ENCODE data around the gene ANKRD39. TPM values are rescaled to one million over a fixed set of nuclear protein-coding genes. Genes with fewer than 3 reads are reported as not detected.

ANKRD39 gene
- total RNA-seq, 1 donor from 2014 or later: 15.9 TPM

DNA sequence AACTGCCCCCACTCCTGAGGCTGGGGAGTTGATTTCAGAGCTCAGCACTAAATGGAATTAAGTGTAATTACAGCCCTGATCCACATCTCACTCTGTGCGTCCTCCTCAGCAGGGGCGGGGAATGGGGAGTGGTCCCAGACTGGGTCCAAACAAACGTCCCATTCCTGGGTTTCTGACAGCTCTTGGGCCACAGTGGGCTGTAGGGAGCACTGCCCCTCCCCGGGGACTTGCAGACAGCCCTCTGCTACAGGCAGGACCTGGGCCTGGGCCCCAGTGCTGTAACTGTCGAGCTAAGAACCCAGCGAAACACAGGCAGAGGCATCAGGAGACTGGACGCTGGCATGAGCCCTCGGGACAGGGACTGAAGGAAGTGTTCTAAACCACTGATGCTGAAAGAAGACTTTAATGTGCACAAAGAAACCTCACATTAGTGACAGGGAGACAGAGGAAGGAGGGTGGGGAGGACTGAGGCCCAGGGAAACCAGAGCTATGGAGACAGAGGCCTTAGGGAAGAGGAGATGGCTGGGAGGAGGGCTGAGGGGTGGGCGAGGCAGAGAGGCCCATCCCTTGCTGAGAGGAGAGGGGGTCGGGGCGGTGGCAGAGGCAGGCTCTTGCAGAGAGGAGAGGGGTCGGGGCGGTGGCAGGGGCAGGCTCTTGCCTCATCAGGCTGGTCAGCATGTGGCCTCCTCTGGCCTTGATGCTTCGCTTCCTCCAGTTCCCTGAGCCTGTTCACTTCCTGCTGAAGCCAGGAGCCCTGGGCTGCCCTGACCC lies 17.9 kb upstream of the ANKRD39 start:
- DNase-seq (ENCODE audit: low spot score): no peak
- no peak for ATAC-seq
- intact Hi-C loops (cut with DNase I): no loop called here

DNA sequence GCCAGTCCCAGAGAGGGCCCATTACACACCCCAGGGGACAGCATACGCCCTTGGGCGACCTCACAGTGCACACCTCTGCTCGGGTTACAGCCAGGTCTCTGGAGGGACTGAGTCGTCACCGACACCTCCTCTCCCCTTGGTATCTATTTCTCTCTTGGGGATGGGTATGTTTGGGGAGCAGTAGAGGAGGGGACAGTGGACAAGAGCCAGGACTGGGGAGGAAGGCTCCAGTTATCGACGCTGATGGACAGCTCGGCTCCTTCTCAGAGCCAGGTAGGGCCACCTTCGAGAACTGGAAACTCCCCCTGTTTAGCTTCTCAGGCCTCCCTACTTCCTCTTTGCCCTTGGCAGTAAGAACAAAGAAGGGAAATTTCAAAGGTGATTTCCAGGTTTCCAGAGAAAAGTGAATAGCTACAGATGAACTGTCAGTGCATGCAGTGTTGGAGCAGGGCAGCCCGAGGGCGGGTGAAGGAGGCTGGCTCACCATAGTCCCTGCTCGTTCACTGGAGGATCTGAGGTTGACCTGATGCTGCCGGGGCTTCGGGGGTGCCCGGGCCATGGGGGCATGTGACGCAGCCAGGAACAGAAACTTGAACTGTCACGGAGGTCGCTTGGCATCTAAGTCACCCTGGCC lies 16.5 kb upstream of the ANKRD39 start:
- intact Hi-C loops (cut with DNase I): no loop called here
- no peak for DNase-seq (ENCODE audit: low spot score)
- ATAC-seq: no peak

DNA sequence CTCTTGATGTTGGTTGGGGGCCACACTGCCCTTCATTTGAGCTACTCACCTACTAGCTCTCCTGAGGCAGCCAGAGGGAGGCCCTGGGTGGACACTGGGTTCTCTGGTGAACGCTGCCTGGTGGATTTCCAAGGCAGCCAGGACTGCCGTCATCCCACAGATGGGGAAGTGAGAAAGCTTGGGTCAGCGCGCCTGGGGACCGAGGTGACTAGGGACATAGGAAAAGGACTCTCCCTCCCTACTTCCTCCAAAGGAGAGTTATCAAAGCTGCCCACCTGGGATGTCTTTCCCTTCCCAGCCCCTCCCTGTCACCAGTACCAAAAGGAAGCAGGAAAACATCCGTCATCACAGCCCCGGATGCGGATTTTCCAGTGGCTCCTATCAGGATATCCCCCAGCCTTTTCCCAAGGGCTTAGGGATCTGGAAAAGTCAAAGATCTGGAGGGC lies 15.9 kb upstream of the ANKRD39 start:
- ATAC-seq (no peak), DNase-seq (ENCODE audit: low spot score) (peak; percentile 73)
- intact Hi-C loops (cut with DNase I): no loop called here

DNA sequence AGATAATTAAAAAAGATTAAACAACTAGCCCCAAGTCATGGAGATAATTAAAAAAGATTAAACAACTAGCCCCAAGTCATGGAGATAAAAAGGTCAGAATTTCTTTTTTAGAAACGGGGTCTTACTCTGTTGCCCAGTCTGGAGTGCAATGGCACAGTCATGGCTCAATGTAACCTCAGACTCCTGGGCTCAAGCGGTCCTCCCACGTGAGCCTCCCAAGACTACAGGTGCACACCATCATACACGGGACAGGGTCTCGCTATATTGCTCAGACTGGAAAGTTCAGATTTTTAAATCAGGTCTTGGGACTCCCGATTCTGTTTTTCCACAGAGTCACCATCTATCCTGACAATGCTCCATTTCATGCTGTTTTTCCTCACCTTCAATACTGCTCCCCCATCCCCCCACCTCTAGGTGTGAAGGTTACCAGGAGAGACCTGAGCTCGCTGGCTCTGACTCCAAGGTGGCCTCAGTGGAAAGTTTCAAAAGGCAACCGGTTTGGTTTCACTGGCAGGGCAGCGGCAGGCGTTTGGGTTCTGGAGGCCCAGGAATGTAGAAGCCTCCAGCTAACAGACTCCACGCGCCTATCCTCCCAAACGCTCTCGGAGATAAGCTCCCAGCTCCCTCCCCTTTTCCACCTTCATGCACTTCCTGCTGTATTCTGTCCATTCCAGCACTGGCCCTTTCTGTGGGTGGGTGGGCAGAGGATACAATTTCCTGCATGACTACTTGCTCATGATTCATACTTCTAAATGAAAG lies 15.0 kb upstream of the ANKRD39 start:
- DNase-seq (ENCODE audit: low spot score): no peak
- intact Hi-C loops (cut with DNase I): no loop called here
- ATAC-seq: no peak

DNA sequence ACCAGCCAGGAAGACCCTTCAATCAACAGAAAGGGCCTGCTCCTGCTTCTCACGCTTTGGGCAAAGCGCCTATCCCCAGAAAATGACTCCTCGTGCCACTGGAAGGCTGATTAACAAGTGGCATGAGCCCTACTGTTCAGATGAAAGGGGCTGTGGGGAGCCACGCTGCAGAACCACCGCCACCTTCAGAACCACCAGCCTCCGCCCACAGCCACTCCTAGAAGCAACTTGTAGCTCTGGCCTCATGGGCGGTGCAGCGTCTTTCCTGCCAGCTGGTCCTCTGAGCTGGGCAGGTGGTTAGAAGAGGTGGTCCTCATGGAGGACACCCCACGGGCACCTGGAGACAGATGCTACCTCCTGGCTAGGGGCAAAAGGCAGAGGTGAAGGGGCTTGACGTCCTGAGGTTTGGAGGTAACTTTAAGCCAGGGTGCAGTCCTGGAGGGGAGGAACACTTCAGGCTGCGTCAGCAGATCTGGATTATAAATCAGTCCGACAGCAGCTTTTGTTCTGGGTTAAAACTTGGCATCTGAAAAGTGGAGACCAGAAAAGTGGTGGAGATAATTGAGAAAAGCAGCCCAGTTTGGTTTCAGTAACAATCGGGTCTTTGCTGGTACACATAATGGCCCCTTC lies 12.9 kb upstream of the ANKRD39 start:
- intact Hi-C loops (cut with DNase I): no loop called here
- ATAC-seq (peak; percentile 27), DNase-seq (ENCODE audit: low spot score) (no peak)

DNA sequence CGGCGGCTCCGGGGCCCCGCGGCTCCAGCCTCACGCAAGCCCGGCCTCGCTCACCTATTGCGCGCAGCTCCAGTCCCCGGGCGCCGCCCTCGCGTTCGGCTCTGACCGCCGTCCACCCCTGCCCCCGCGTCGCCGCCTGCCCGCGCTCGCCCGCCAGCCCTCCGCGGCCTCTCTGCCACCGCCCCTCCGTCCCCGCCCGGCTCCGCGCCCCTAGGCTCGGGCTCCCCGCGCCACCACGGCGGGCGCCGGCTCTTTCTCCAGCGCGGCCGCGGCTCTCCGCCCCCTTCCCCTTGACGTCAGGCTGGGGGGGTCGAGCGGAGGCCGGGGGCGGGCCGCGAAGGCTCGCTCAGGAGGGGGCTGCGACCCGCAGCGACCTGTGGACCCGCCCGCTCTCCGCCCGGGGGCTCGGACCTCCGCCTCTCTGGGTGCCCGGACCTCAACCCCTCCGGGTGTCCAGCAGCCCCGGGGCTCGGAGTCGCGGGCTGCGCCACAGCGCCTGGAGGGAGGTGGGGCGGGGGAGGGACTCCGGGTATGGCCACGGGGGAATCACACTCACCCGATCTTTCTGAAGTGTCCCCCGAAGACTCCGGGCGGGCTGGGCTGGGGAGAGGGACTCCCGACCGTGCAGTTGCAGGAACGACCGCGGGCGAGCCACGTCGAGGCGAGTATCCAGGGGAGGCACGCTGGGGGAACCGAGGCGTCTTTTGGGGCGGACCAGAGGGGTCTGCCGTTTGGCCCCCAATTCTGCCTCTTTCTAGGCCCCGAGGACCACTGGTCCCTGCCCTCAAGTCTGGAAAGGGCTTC lies 12.2 kb upstream of the ANKRD39 start, which contains the start of gene SEMA4C:
SEMA4C (minus strand) TSS at position 259 of the 804 bp plus-strand sequence. CDS start 2,194 bp downstream, outside the sequence.
- intact Hi-C loops (cut with DNase I): loop anchor here (5.0 to 10.0 kb wide), 2 partner anchors 55 to 82 kb away; partner anchors contain the start of gene CNNM3
- ATAC-seq: peak; percentile 38
- peak; percentile 87 for DNase-seq (ENCODE audit: low spot score)

DNA sequence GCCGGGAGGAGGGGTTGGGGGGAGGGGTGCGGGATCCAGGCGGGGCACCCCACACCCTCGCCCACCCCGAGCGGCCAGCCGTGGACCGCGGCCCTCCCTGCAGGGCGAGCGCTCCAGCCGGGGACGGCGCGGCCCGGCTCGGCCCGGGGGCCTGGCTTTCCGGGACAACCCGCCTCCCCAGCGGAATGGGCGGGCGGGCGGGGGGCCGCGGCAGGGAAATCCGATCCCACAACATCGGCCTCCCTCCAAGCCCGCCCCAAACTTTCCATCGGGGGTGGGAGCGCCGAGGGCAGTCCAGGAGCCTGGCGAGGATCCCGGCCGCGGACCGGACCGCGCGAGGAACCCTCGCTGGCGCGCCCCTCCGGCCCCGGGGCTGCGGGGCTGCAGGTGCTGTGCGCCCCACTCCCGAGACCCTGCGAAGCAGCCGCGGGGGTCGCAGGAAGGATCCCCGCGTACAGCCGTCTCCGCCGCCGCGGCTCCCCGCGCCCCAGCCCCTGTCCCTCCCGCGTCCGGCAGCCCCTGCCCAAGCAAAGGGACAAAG lies 11.5 kb upstream of the ANKRD39 start:
- ATAC-seq (peak; percentile 51), DNase-seq (ENCODE audit: low spot score) (peak; percentile 94)
- intact Hi-C loops (cut with DNase I): loop anchor here (5.0 to 10.0 kb wide), 2 partner anchors 55 to 83 kb away; partner anchors contain the start of gene CNNM3

DNA sequence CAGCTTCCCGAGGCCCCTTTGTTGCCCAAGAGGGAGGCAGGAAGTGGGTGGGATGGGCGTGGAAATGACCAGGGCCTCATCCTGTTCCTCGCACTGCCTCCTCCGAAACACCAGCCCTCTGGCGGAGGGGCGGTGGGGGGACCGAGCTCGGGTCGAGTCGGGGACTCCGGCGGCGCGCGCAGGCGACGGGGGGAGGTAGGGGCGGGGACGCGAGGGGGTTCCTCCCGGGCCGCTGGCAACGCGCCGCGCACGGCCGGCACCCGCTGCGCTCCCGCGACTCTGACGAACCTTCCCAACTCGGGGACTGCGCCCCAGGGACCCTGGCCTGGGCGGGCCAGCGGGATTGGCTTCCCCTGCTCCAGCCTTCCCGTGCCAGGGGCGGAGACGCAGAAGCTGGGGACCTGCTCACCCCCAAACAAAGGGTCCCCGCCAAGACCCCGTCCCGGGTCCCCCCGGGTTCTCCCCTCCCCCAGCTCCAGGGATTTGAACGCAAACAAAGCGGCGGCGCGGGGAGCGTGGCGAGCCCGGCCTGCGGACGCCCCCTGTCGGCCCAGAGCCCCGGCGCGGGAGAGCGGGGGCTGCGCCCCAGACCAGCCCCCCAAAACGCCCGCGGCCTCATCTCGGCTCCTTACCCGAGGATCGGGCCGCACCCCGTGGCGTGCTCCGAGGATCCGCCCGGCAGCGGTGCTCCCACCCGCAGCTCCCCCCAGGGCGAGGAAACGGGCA lies 10.9 kb upstream of the ANKRD39 start:
- DNase-seq (ENCODE audit: low spot score): peak; percentile 94
- intact Hi-C loops (cut with DNase I): loop anchor here (5.0 to 10.0 kb wide), 2 partner anchors 54 to 84 kb away; partner anchors contain the start of gene CNNM3
- peak; percentile 85 for ATAC-seq

DNA sequence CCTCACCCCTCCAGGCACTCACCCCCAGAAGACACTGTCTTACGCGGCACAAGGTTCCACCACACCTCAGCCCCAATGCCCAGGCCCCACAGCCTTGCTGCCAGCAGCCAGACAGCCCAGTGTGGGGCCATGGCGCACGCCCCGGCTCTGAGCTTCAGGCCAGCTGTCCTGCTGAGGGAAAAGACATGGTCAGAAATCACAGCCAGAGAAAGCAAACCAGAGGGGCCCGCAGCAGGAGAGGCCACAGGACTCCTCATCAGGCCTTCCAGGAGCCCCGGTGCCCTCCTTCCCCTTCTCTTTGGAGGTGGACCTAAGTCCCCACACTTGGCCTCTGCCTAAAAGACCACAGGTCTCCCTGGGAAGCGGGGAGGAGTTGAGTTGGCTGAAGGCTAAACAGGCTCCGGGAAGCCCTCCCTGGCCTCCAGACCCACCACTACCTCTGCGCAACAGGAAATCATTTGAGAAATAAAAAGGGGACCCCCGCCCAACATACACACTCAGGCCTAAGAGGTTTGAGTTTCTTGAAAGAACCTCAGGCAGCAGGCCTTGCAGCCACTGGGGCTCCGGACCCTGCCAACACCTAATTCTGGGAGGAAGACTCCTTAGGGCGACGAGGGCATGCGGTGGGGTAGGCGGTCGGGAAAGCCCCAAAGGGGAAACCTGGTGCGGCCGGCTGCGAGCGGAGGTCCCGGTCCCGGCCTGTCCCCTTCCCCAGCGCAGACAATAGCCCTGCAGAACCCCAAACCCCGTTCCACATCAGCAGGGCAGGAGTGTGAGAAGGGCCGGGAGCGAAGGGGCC lies 10.1 kb upstream of the ANKRD39 start:
- ATAC-seq (no peak), DNase-seq (ENCODE audit: low spot score) (peak; percentile 65)
- intact Hi-C loops (cut with DNase I): loop anchor here (5.0 to 10.0 kb wide), 2 partner anchors 53 to 84 kb away; partner anchors contain the start of gene CNNM3

DNA sequence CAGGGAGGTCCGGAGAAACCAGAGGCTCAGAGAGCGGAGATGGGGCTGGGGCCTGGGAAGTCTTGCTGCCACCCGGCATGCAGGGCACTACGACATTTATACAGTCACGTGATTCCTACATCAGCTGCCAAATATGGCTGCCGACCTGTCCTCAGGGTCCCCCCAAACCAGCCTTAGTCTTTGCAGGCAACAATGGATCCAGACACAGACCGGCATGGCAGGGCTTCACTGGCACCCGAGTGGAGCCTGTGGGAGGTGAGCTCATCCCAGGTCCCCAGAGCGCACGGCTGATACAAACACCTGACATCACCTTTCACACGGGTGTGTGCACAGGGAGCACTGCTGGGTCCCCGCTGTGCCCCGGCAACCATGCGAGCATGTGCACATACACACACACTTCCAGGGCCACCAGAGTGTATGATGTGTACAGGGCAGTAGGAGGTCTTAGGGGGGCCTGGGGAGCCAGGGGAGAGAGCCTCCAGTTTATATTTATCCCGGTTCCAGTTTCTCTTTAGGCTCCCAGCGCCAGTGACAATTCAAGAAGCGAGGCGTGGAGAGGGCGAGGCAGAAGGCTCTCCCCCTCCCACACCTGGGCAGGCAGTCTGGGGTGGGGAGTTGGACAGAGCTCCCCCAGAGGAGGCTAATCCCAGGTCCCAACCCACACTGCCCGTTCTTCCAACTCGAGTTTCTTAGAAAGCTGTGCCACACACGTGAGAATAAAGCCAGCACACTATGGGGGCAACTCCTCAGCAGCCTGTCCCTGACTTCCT lies 9.4 kb upstream of the ANKRD39 start:
- intact Hi-C loops (cut with DNase I): loop anchor here (5.0 to 10.0 kb wide), 2 partner anchors 52 to 85 kb away; partner anchors contain the start of gene CNNM3
- DNase-seq (ENCODE audit: low spot score): no peak

DNA sequence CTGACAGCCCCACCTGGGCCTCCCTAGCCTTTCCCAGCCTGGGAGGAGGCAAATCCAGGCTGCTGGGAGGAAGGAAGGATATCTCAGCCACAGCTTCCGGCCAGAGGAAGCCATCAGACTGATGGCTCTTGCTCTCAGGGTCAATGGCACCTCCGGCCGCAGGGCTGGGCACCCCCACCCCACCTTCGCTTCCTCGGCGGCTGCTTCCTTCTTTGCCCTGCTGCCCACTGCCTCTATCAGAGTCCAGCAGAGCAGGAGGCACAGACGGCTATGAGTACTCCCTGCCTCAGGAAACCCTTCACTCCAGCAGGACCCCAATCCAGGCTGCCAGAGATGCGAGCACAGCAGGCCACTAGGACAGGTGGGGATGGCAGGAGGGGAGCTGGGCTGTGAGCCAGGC lies 8.8 kb upstream of the ANKRD39 start:
- DNase-seq (ENCODE audit: low spot score) (no peak), ATAC-seq (no peak)
- intact Hi-C loops (cut with DNase I): loop anchor here (5.0 to 10.0 kb wide), 2 partner anchors 52 to 86 kb away; partner anchors contain the start of gene CNNM3

More for the DNA sequence above, 9.4 kb upstream of the ANKRD39 start:
- ATAC-seq: no peak

DNA sequence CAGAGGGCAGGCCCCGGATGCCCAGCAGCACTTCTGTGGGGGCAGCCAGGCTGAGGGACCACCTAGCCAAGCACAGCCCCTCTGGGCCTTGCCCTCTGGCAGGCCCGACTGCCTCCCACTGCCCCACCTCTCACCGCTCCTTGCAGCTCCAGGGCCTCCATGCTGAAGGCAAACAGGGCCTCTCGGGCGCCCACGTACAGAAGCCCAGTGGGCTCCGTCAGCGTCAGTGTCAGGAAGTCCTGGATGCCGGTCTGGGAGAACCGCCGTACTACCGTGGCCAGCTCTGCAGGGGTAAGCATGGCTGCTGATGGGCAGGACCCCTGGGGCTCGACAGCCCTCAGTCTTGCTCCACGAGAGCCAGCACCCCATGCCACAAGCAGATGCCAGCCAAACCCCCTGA lies 8.3 kb upstream of the ANKRD39 start:
- ATAC-seq (no peak), DNase-seq (ENCODE audit: low spot score) (no peak)
- intact Hi-C loops (cut with DNase I): loop anchor here (5.0 to 10.0 kb wide), 2 partner anchors 51 to 86 kb away; partner anchors contain the start of gene CNNM3

DNA sequence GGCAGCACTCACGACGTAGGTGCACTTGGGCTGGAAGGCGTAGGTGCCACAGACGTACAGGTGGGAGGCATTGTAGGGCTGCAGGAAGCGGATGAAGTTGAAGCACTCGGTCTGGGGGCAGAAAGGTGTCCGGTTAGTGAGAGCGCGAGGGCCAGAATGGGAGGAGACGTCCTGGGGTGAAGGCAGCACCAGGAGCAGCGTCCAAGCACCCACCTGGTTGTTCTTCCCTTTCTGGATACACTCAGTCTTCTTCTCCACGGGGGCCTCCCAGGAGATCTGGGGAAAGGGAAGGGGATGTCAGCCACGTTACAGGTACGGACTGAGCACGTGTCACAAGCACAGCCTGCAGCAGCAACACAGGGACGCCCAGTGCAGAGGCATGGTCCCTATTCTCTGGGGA lies 7.8 kb upstream of the ANKRD39 start:
- ATAC-seq (no peak), DNase-seq (ENCODE audit: low spot score) (peak; percentile 53)
- intact Hi-C loops (cut with DNase I): loop anchor here (5.0 to 10.0 kb wide), 2 partner anchors 51 to 87 kb away; partner anchors contain the start of gene CNNM3

DNA sequence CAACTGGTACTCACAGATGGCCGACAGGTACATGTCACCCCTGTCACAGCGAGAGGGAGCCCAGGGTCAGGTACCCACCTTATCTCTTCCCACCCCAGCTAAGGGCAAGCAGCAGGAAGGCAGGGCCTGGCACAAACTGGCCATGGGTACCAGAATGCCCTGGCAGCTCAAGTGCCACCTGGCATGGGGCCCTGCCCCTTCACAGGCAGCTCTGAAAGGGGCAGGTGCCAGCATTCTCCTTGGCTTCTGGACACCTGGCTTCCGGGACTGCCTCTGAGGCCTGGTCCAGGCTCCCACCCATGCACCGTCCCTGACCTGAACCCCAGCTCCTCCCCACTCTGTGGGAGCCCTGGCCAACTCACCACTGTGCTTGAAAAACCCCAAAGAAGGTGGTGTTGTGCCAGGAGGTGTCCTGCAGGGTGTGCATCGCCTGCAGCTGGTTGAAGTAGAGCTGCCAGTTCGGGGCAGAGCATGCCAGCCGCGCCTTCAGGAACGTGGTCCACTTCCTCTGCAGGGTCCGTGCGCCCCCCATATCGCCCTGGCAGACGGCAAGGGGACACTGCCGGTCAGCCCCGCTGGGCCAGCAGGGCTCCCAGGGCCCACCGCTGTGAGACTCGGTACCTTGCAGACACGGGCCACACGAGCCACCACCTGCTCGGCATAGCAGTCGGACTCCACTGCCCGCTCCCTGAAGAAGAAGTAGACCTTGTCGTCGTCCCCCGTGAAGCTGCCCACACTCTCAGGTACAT lies 6.7 kb upstream of the ANKRD39 start:
- intact Hi-C loops (cut with DNase I): loop anchor here (5.0 to 10.0 kb wide), 2 partner anchors 50 to 88 kb away; partner anchors contain the start of gene CNNM3
- no peak for ATAC-seq

More for the DNA sequence above, 6.7 kb upstream of the ANKRD39 start:
- no peak for DNase-seq (ENCODE audit: low spot score)
